LoVo (cell line): ENCODE data around the gene TJP1.
"Not testable (repeated sequence)": the region's sequence is repeated elsewhere in the genome, so short reads cannot be mapped to it uniquely, and the experiment has no call there.

Experiments
- DNase-seq: peaks from one replicate; pipeline ENCODE4 v3.0.0-alpha.2; 2016; ENCODE audit warnings: low spot score

The TJP1 gene

DNA sequence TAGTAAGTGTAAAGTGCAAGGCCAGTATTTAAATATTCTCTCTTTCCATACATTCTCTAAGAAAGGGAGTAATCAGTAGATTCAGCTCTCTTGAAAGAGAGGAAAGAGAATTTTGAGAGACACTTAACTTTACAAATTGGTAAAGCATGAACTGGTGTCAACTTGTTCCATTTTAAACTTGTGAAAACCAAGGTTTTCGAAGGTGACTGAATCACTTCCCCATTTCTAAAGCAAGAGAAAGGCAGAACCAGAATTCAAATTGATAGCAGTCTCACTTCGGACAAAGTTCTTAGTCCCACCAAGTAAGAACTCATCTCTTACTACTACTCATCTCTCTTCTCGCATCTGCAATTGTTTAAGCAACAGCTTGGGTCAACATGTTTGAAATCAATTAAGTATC, 22.4 kb downstream of the TJP1 start:
- DNase-seq = no peak

DNA sequence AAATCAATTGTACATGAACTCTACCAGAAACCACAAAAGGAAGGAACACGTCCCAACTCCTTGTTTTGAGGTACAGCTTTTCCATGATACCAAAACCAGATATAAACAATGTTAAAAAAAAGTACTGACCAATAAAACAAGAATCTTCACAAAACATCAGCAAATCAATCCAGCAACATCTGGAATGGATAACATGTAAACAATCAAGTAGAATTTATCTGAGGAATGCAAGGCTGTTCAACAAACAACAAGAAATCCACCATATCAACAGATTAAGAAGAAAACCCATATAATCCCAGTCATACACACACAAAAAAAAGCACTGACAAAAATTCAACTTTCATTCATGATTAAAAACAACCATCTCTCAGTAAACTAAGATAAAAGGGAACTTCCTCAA, 26.7 kb downstream of the TJP1 start:
- no peak for DNase-seq

DNA sequence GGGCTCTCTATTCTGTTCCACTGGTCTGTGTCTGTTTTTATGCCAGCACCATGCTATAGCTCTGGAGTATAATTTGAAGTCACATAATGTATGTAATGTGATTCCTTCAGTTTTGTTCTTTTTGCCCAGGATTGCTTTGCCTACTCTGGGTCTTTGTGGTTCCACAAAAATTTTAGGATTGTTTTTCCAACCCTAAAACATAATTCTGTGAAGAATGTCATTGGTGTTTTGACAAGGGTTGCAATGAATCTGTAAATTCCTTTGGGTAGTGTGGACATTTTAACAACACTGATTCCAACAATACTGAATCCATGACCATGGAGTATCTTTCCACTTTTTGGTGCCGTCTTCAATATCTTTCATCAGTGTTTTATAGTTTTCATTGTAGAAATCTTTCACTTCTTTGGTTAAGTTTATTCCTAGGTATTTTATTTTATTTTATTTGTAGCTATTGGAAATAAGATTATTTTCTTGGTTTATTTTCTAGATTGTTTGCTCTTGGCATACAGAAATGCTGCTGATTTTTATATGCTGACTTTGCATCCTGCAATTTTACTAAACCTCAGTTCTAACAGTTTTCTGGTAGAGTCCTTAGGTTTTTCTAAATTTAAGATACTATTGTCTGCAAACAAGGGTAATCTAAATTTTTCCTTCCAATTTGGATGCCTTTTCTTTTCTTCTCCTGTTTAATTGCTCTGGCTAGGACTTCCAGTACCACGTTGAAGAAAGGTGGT, 29.7 kb downstream of the TJP1 start:
- no peak for DNase-seq

DNA sequence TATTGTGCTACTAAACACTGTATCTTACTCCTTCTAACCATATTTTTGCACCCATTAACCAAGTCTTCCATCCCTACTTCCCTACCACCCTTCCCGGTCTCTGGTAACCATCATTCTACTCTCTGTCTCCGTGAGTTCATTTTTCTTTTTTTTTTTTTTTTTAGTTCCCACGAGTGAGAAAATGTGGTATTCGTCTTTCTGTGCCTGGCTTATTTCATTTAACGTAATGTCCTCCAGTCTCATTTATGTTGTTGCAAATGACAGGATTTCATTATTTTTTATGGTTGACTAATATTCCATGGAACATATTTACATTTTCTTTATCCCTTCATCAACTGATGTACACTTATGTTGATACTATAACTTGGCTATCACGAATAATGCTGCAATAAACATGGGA, 31.7 kb downstream of the TJP1 start:
- DNase-seq = no peak

DNA sequence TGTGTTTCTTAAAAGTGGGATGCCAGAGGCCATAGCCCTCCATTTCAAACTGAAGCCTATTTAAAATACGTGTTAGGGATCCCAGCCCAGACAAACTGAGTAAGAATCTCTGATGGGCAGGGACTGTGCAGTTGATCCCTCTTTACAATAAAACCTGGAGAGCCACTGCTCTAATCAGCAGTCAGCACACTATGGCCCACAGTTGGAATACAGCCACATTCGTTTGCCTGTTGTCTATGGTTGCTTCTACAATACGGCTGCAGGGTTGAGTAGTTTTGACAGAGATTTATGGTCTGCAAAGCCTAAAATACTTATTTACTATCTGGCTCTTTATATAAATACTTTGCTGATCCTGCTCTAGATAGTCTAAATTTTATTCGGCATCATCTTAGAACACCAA, 32.4 kb downstream of the TJP1 start:
- DNase-seq = no peak

DNA sequence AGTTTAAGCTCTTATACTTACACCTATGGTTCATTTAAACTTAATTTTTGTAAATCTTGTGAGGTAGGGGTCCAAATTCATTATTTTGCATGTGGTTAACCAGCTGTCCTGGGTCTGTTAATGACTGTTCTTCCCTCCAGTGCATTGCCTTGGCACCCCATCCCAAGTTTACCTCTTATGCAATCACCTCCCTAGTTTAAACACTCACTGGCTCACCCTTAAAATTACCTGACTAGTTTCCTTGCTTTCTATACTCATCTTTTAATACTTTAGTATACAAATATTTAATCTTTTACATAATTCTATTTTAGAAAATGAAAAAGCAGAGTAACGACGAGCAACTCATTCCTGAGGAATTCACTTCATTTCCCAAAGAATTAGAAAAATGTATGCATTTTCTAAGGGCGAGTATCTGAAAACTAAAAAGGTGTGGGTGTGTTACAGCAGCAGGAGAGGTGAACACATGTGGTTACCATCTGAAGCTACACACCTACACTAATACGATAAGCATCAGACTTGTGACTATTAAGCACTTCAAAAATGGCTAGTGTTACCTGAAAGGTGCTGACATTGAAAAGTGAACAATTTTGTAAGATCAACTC, 33.7 kb downstream of the TJP1 start:
- no peak for DNase-seq

DNA sequence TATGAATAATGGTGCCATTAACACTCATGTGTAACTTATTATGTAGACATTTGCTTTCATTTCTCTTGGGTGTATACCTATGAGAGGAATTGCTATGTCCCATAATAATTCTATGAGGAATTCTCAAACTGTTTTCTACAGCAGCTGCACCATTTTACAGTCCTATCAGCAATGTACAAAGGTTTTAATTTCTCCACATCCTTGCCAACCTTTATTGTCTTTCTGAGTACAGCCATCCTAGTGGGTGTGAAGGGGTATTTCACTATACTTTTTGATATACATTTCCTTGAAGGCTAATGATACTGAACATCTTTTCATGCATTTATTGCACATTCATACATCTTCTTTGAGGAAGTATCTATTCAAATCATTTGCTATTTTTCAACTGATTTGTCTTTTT, 34.5 kb downstream of the TJP1 start:
- DNase-seq = no peak

DNA sequence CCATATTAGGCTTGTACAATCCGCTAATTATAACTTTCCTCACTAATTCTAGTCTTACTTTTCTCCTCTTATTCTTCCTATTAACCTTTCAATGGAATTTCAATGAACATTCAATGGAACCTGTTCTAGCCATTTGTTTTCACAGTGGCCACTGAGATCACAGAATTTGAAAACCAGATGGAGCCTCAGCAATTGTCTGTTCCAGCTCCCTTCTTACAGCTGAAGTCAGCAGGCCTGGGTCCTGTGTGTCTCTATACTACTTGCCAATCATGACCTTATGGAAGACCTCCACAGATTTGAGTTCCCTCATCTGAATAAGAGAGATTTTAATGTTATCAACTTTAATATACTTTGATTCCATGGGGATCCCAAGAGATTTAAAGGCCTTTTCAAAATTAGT, 36.6 kb downstream of the TJP1 start:
- no peak for DNase-seq

DNA sequence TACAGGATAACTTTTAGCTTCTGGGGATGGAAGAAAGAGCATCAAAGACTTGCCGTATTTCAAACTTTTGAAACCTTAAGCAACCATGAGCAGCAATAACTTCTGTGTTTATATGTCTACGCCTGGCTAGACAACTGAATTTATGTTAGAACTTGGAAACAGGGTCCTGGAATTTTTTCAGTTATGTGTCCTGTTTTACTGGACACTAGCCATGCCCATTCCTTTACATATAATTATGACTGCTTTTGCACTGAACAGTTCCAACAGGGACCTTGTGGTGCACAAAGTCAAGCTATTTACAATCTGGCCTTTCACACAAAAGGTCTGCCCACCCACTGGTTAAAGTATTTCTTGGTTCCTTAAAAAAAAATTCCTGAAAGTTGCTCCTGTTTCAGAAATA, 37.1 kb downstream of the TJP1 start:
- DNase-seq = no peak

DNA sequence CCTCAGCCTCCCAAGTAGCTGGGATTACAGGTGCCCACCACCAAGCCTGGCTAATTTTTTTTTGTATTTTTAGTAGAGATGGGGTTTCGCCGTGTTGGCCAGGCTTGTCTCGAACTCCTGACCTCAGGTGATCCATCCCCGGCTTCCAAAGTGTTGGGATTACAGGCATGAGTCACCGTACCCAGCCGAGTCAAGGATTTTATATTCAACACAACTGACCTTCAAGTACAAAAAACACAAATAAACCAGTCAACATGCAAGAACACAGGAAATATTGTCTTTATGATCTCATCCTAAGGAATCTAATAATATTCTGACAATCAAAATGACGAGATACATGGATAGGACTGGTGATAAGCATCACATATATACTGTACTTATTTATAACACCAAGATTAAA, 37.9 kb downstream of the TJP1 start:
- DNase-seq = no peak

DNA sequence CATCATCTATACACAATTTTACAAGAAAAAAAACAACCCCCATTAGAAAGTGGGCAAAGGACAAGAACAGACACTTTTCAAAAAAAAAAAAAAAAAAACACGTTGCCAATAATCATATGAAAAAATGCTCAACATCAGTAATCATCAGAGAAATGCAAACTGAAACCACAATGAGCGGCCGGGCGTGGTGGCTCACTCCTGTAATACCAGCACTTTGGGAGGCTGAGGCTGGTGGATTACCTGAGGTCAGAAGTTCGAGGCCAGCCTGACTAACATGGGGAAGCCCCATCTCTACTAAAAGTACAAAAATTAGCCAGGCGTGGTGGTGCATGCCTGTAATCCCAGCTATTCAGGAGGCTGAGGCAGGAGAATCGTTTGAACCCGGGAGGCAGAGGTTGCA, 39.5 kb downstream of the TJP1 start:
- not testable (repeated sequence) for DNase-seq

DNA sequence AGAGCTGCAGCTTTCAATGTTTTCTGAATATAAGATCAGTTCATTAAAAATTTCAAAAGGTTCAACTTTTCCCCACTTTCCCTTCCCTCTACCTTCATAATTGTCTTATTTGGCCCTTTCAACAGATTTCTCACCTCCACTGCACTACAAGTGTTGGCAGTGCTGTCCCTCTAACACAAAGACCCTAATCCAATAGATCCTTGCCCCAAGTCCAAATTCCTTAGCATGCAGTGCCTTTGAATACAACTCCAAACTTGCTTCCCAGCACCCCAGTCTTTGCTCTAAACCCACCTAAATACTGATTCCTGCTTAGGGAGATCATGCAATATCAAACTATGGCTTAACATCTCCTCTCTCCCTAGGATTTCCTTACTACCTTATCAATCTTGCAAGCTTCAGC, 43.9 kb downstream of the TJP1 start:
- no peak for DNase-seq

DNA sequence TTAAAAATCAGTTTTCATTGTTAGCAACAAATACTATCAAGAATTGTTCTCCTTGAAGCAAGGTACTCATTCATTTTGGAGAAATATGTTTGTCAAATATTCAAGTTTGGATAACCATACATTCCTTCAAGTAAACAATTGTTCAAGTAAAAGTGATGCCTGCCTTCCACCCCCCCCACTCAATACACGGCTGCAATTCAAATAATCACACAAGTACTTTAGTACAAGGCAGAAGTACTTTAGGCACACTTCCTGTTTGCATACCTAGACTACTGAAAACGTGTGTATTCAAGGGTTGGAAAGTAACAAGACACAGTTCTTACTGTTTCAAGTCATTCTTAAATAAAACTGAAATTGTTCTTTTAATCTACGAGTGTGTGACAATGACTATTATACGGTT, 45.4 kb downstream of the TJP1 start:
- DNase-seq = no peak

DNA sequence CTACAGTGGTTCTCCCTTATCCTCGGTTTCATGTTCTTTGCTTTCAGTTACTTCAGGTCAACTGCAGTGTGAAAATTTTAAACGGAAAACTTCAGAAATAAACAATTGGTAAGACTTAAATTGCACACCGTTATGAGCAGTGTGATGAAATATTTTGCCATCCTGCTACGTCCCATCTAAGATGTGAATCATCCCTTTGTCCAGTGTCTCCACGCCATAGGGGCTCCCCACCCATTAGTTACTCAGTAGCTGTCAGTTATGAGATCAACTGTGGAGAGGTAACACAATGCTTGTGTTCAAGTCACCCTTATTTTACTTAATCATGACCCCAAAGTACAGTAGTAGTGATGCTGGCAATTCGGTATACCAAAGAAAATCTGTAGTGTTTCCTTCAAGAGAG, 47.4 kb downstream of the TJP1 start:
- peak; percentile 18 for DNase-seq

DNA sequence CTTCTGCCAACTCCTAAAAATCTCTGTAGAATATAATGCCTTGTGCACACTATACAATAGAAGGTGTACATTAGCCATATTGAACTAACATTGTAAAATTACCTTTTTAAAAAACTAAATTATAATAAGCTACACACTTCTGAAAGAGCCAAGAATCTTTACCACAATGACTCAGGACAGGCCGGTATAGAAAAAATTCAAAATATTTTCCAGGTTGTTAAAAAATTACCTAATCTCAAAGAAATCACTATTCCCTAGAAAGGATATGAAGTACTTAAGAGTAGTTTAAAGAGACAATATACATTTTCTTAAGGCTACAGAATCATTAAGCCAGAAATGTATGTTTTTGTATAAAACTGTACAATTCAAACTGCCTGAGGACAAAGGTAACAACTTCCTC, 48.5 kb downstream of the TJP1 start:
- DNase-seq = no peak

DNA sequence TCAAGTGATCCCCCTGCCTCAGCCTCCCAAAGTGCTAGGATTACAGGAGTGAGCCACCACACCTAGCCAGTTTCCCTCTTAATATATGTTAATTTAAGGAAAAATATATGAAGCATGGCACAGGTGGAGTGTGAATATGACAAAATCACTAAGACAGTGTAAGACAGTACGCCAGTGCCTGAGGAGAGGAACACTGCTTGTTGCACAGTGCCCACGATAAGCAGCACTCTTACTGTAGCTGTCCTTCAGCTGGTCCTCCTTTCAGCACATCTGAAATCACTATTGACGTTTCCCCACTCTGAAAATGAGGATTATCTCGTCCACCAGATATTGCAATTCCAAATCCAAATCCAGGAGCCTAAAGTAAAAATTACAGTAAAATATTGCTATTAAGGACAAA, 49.3 kb downstream of the TJP1 start:
- no peak for DNase-seq

DNA sequence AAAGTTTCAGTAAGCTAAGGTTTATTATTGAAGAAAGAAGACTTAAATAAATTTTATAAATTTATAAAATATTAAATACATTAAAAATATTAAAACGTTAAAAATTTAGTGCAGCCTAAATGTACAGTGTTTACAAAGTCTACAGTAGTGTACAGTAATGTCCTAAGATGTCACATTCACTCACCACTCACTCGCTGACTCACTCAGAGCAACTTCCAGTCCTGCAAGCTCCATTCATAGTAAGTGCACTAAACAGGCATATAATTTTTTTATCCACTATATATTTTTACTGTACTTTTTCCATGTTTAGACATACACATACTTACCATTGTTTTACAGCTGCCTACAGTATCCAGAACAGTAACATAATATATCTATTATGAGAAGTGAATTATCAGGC, 51.5 kb downstream of the TJP1 start:
- no peak for DNase-seq

DNA sequence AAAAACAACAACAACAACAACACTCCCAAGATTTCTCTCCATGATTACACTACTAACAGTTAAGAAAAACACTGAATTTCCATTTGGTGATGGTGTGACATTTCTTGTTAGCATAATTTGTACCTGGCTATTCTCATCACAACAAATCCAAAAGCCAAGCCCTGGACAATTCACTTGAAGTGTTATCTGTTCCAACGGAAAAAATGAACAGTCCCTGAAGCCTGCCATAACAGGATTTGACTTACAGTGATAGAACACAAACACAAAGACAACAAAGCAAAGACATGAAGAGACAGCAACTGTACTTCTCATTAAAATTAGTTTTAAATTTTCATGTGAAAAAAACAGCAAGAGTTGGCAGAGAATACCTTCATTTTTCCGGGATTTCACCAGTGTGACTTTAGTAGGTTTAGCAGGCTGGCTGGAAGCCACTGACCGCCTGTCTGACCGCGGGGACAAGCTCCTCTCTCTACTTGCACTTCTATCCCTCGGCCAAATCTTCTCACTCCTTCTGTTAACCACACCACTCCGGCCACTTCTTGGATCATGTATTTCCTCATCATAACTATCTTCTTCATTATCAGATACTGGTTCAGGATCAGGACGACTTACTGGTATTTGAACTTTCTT, 56.3 kb downstream of the TJP1 start:
- no peak for DNase-seq

DNA sequence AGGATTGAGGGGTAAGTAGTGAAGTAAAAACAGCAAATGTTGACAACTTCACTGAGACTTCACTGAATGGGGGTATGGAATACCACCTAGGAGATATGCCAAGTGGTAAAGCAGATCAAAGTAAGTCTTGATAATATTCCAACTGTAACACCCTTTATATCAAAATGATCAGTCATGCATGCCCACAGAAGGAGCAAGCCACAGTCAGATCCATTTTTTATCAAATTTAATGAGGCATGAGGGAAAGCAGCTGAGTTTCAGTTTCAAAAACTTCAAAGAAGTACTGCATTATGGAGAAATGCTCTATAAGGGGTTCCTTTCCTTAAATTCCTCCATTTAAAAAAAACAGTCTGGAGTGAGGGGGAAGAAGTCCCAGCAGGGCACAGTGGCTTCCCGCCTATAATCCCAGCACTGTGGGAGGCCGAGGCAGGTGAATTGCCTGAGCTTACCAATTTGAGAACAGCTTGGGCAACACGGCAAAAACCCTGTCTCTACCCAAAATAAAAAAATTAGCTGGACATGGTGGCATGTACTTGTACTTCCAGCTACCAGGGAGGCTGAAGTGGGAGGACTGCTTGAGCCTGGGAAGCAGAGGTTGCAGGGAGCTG, 56.9 kb downstream of the TJP1 start:
- DNase-seq = no peak

DNA sequence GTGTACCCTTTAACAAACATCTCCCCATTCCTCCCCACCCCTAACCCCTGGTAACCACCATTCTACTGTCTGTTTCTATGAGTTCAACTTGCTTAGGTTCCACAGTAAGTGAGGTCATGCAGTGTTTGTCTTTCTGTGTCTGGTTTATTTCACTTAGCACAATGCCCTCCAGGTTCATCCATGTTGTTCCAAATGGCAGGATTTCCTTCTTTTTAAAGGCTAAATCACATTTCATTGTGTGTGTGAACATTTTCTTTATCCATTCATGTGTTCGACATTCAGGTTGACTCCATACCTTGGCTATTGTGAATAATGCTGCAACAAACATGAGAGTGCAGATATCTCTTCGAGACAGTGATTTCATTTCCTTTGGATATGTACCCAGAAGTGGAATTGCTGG, 62.7 kb downstream of the TJP1 start:
- DNase-seq = no peak

DNA sequence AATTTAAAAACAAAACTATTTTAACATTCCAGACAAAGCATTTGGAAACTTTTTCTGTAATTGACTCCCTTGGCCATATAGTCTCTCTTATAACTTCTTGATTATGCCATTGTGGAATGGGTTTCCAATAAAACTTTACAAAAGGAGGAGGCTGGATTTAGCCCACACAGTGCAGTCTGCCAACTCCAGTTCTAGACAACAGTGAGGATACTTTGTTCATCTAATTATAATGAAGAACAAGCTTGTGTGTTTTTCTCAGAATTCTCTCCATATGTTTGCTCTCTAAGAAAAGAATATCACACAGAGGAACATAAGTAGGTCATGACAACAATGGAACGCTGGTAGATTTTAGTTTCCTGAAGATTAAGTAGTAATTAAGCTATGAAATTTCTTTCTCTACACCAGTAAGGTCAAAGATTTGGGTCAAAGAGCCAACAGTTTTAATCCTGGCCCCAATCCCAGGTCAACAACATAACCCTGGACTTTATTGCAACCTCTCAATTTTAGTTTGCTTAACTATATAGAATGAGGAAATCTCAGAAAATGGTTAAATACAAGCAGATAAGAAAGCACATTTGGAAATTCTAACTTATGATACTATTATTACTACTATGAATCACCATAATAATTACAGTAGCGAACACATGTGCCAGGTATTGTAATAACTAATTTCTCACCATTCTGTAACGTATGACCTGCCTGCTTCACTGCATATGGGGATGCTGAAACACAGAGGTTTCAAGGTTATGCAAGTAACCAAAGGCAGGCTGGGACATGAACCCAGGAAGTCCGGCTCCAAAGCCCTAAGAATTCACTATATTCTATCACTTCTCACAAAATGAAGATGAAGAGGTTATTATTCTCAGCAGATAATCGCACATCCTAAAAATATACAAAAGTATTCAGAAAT, 65.7 kb downstream of the TJP1 start:
- DNase-seq = no peak

DNA sequence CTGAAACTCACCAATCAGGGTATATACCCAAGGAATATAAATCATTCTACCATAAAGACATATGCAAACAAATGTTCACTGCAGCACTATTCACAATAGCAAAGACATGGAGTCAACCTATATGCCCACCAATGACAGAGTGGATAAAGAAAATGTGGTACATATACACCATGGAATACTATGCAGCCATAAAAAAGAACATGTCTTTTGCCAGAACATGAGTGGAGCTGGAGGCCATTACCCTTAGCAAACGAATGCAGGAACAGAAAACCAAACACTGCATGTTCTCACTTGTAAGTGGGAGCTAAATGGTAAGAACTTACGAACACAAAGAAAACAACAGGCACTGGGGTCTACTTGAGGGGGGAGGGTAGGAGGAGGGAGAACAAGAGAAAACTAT, 68.3 kb downstream of the TJP1 start:
- not testable (repeated sequence) for DNase-seq
